NB4 (cell line): Measurements from ENCODE around the gene MSN.

ENCODE experiments used
- MYC ChIP-seq: IDR thresholded peaks from 2 replicates; pipeline ENCODE4 v1.6.1; 2011; ENCODE audit warnings: low read depth, low read length
- POLR2A ChIP-seq: IDR thresholded peaks from 2 replicates; pipeline ENCODE4 v1.6.1; 2011; ENCODE audit warnings: mild to moderate bottlenecking; ENCODE audit not compliant: insufficient read length; ENCODE audit errors: extremely low read depth
- TF ChIP-seq, protein P1 (sequence below): IDR thresholded peaks from one replicate; pipeline ENCODE4 v1.5.1; 2012; ENCODE audit warnings: low read depth, low read length

DNA sequence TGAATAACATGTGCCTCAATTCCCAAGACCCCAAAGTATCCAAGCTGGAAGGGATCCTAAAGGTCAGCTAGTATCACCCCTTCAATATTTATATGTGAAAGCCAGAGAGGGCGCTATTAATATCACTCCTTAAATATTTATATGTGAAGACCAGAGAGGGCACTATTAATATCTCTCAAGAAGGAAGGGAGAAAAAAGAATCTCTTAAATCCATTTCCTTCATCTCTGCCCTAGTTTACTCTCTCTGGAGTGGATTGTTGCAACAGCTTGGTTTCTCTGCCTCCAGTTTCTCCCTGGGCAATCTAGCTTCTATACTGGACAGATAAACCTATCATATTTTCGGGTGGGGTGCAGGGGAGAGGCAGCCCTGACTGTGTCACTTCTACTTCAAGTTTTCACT is 31.6 kb upstream of the MSN start:
- TF ChIP-seq, protein P1, sequence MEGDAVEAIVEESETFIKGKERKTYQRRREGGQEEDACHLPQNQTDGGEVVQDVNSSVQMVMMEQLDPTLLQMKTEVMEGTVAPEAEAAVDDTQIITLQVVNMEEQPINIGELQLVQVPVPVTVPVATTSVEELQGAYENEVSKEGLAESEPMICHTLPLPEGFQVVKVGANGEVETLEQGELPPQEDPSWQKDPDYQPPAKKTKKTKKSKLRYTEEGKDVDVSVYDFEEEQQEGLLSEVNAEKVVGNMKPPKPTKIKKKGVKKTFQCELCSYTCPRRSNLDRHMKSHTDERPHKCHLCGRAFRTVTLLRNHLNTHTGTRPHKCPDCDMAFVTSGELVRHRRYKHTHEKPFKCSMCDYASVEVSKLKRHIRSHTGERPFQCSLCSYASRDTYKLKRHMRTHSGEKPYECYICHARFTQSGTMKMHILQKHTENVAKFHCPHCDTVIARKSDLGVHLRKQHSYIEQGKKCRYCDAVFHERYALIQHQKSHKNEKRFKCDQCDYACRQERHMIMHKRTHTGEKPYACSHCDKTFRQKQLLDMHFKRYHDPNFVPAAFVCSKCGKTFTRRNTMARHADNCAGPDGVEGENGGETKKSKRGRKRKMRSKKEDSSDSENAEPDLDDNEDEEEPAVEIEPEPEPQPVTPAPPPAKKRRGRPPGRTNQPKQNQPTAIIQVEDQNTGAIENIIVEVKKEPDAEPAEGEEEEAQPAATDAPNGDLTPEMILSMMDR: no peak
- no peak for TF ChIP-seq MYC
- no peak for TF ChIP-seq POLR2A
